Esophagus muscularis mucosa (tissue), 3 donors: Measurements from ENCODE around the gene METTL25B.

Source experiments
- POLR2A ChIP-seq: fragments of 450-650 bp; IDR thresholded peaks from one replicate; pipeline ENCODE4 v1.6.1; 2017; ENCODE audit warnings: antibody characterized with exemption, moderate library complexity, mild to moderate bottlenecking, low read depth
- TF ChIP-seq, protein P1 (sequence below), 3 experiments: fragments of 200-600 bp in 2 of 3; fragments of 450-650 bp in 1 of 3; sonication (generic) in 2 of 3; IDR thresholded peaks; one replicate each; pipeline ENCODE4 v1.5.1; 2017 to 2019; ENCODE audit warnings: antibody characterized with exemption in 3 of 3, mild to moderate bottlenecking in 2 of 3, moderate library complexity in 1 of 3

- peak; percentile 34 for TF ChIP-seq POLR2A
- TF ChIP-seq, protein P1, sequence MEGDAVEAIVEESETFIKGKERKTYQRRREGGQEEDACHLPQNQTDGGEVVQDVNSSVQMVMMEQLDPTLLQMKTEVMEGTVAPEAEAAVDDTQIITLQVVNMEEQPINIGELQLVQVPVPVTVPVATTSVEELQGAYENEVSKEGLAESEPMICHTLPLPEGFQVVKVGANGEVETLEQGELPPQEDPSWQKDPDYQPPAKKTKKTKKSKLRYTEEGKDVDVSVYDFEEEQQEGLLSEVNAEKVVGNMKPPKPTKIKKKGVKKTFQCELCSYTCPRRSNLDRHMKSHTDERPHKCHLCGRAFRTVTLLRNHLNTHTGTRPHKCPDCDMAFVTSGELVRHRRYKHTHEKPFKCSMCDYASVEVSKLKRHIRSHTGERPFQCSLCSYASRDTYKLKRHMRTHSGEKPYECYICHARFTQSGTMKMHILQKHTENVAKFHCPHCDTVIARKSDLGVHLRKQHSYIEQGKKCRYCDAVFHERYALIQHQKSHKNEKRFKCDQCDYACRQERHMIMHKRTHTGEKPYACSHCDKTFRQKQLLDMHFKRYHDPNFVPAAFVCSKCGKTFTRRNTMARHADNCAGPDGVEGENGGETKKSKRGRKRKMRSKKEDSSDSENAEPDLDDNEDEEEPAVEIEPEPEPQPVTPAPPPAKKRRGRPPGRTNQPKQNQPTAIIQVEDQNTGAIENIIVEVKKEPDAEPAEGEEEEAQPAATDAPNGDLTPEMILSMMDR (IDR thresholded peaks at IDR 0.05), result no peak
Observed at GRCh38 chr1:156728599-156729462, 562 bp downstream of the METTL25B start, which contains the start of gene ISG20L2.
